K562 (cell line): ENCODE results near the gene USP49. TPM values are rescaled to one million over a fixed set of nuclear protein-coding genes. Genes with fewer than 3 reads are reported as not detected.

ENCODE experiments used
- ATAC-seq: fragments of 200-7000 bp; cut with Tn5 transposase; 3 replicates; pipeline ENCODE4 v1.9.1; 2020; ENCODE audit warnings: moderate library complexity
- BruUV-seq: library from RNA; stranded (reverse); fragments of 400-500 nt; replicated peaks from 2 replicates; lab custom pipeline; 2021; lab: Mats Ljungman, UMichigan
- CTCF ChIA-PET: fragments of 300-600 bp; formaldehyde crosslinking; extraction: SDS; loops from one replicate; lab custom pipeline; 2021; ENCODE audit warnings: low intra/inter-chr PET ratio; lab: Yijun Ruan, JAX
- POLR2A ChIA-PET: fragments of 300-600, 350-650 bp; sonication (Branson Sonifier 250); formaldehyde crosslinking; extraction: SDS; loops from one replicate; lab custom pipeline; 2021; ENCODE audit warnings: antibody characterized with exemption, inconsistent platforms; lab: Yijun Ruan, JAX
- DNase-seq, 4 experiments: peaks; one replicate each; pipeline versions ENCODE4 v3.0.0 to v3.0.0-alpha.2; 2011 to 2018; ENCODE audit warnings: low spot score in 3 of 4, mixed read lengths in 3 of 4; ENCODE audit errors: extremely low read depth in 1 of 4
- FAIRE-seq: peaks from 2 replicates; lab custom pipeline; 2011; peaks lifted over from hg19 to GRCh38; lab: Jason Lieb, UNC
- H2AFZ ChIP-seq: 2 replicates; pipeline ENCODE4 v1.6.0; 2011; ENCODE audit warnings: low read depth, low read length, control low read depth, inconsistent platforms
- H3K27ac ChIP-seq: fragments of 200-600 bp; 3 replicates; pipeline ENCODE4 v1.8.0; 2011; ENCODE audit warnings: low read depth, mild to moderate bottlenecking, control low read depth, inconsistent platforms, low read length, moderate library complexity, mixed read lengths; ENCODE audit errors: extremely low read depth
- H3K27me3 ChIP-seq, 2 experiments: fragments of 300-600 bp in 1 of 2; 2 replicates in 1 of 2; 3 replicates in 1 of 2; pipeline versions ENCODE4 v1.6.0 to v1.8.0; 2011; ENCODE audit warnings: inconsistent platforms in 2 of 2, low read length in 2 of 2, mild to moderate bottlenecking in 1 of 2, mixed read lengths in 1 of 2, moderate library complexity in 1 of 2; ENCODE audit not compliant: control insufficient read depth in 2 of 2, insufficient read depth in 2 of 2
- H3K36me3 ChIP-seq: fragments of 300-600 bp; 3 replicates; pipeline ENCODE4 v1.8.0; 2011; ENCODE audit warnings: mild to moderate bottlenecking, low read length, inconsistent platforms; ENCODE audit not compliant: control insufficient read depth, insufficient read depth
- H3K4me1 ChIP-seq, 2 experiments: fragments of 200-600 bp in 1 of 2; replicated peaks in 1 of 2; 2 replicates in 1 of 2; 3 replicates in 1 of 2; pipeline versions ENCODE4 v1.5.1 to v1.8.0; 2011; ENCODE audit warnings: inconsistent platforms in 2 of 2, low read length in 2 of 2, mild to moderate bottlenecking in 1 of 2, mixed read lengths in 1 of 2, moderate library complexity in 1 of 2; ENCODE audit not compliant: control insufficient read depth in 2 of 2, insufficient read depth in 2 of 2
- H3K4me2 ChIP-seq: 2 replicates; pipeline ENCODE4 v1.6.1; 2011; ENCODE audit warnings: low read length, control low read depth, inconsistent platforms, mixed read lengths; ENCODE audit not compliant: insufficient read depth
- H3K4me3 ChIP-seq: fragments of 200-600 bp; sonication (generic), shearing (Covaris generic); 2 replicates; pipeline ENCODE4 v1.5.1; 2016; ENCODE audit warnings: control low read depth, inconsistent platforms
- H3K79me2 ChIP-seq: fragments of 200-600 bp; 3 replicates; pipeline ENCODE4 v1.8.0; 2011; ENCODE audit warnings: low read length, inconsistent platforms; ENCODE audit not compliant: control insufficient read depth, insufficient read depth
- H3K9ac ChIP-seq, 2 experiments: 2 replicates each; pipeline versions ENCODE4 v1.6.0 to v1.6.1; 2011; ENCODE audit warnings: low read depth in 2 of 2, low read length in 2 of 2, control low read depth in 1 of 2, inconsistent platforms in 1 of 2, mild to moderate bottlenecking in 1 of 2, mixed read lengths in 1 of 2; ENCODE audit not compliant: insufficient read depth in 1 of 2
- H3K9me1 ChIP-seq: one replicate; pipeline ENCODE4 v1.6.0; 2011; ENCODE audit warnings: inconsistent platforms, mild to moderate bottlenecking, low read length, moderate library complexity; ENCODE audit not compliant: control insufficient read depth, insufficient read depth
- H3K9me3 ChIP-seq: replicated peaks from 2 replicates; pipeline ENCODE4 v1.5.1; 2011; ENCODE audit warnings: low read depth, low read length, inconsistent platforms; ENCODE audit not compliant: control insufficient read depth, insufficient read depth
- H4K20me1 ChIP-seq: replicated peaks from 2 replicates; pipeline ENCODE4 v1.6.1; 2011; ENCODE audit warnings: low read length, inconsistent platforms, mixed read lengths; ENCODE audit not compliant: control insufficient read depth, insufficient read depth
- BHLHE40 ChIP-seq: IDR thresholded peaks from 2 replicates; pipeline ENCODE4 v1.6.1; 2011; ENCODE audit warnings: low read length, improper control_type of control experiment
- CBFB ChIP-seq: sonication (generic); formaldehyde crosslinking; IDR thresholded peaks from 2 replicates; pipeline ENCODE4 v1.4.0; 2020; ENCODE audit warnings: mild to moderate bottlenecking, missing genetic modification reagents
- CEBPG ChIP-seq, 3 experiments: fragments of 200-800 bp in 1 of 3; sonication (Bioruptor generic) in 1 of 3; sonication (generic) in 1 of 3; formaldehyde crosslinking in 1 of 3; IDR thresholded peaks in 2 of 3; conservative IDR thresholded peaks in 1 of 3; 2 replicates each; pipeline versions ENCODE4 v1.6.1 to v1.8.0; 2016 to 2022; ENCODE audit warnings: missing compliant biosample characterization in 2 of 3, missing genetic modification characterization in 2 of 3, mild to moderate bottlenecking in 1 of 3, missing genetic modification reagents in 1 of 3
- CSDE1 ChIP-seq, 2 experiments: fragments of 450-650 bp; IDR thresholded peaks; 2 replicates each; pipeline ENCODE4 v1.6.1; 2016; ENCODE audit warnings: mild to moderate bottlenecking in 1 of 2
- MYC ChIP-seq, 2 experiments: fragments of 250-450 bp in 1 of 2; sonication (Bioruptor Pico) in 1 of 2; IDR thresholded peaks; 2 replicates each; pipeline versions ENCODE4 v1.5.1 to v1.6.1; 2012 to 2021; ENCODE audit warnings: low read depth in 2 of 2, borderline replicate concordance in 1 of 2, improper control_type of control experiment in 1 of 2, low read length in 1 of 2, mild to moderate bottlenecking in 1 of 2, moderate library complexity in 1 of 2
- NFE2 ChIP-seq: IDR thresholded peaks from 2 replicates; pipeline ENCODE4 v1.6.1; 2014; ENCODE audit warnings: antibody characterized with exemption, low read depth
- NR4A1 ChIP-seq, 2 experiments: fragments of 250-450 bp in 1 of 2; fragments of 450-650 bp in 1 of 2; sonication (Bioruptor Pico) in 1 of 2; IDR thresholded peaks; 2 replicates each; pipeline versions ENCODE4 v1.4.0 to v1.6.1; 2016 to 2020; ENCODE audit warnings: mild to moderate bottlenecking in 2 of 2, missing compliant biosample characterization in 1 of 2, missing genetic modification characterization in 1 of 2, moderate library complexity in 1 of 2
- RREB1 ChIP-seq: fragments of 250-450 bp; sonication (Bioruptor Pico); IDR thresholded peaks from 2 replicates; pipeline ENCODE4 v1.4.0; 2020
- SLC30A9 ChIP-seq: fragments of 250-450 bp; sonication (Bioruptor Pico); IDR thresholded peaks from 2 replicates; pipeline ENCODE4 v1.8.0; 2022; ENCODE audit warnings: mild to moderate bottlenecking, moderate library complexity
- TAF9B ChIP-seq: fragments of 450-650 bp; IDR thresholded peaks from 2 replicates; pipeline ENCODE4 v1.6.1; 2018; ENCODE audit warnings: mild to moderate bottlenecking; ENCODE audit not compliant: partially characterized antibody
- YY1 ChIP-seq, 3 experiments: IDR thresholded peaks; 2 replicates each; pipeline ENCODE4 v1.6.1; 2011; ENCODE audit warnings: low read length in 2 of 3, mild to moderate bottlenecking in 2 of 3, moderate library complexity in 2 of 3, borderline replicate concordance in 1 of 3, control low read depth in 1 of 3, low read depth in 1 of 3; ENCODE audit not compliant: insufficient read depth in 3 of 3, insufficient replicate concordance in 2 of 3, control insufficient read depth in 1 of 3, insufficient read length in 1 of 3; ENCODE audit errors: extremely low read depth in 1 of 3
- ZFPM2 ChIP-seq: fragments of 250-450 bp; sonication (Bioruptor Pico); IDR thresholded peaks from 2 replicates; pipeline ENCODE4 v1.5.1; 2022; ENCODE audit warnings: mild to moderate bottlenecking
- ZNF347 ChIP-seq: fragments of 450-650 bp; formaldehyde crosslinking; IDR thresholded peaks from 2 replicates; pipeline ENCODE4 v1.4.0; 2020; ENCODE audit warnings: low read depth, mild to moderate bottlenecking, moderate library complexity
- WGBS: fragments of 100-300 bp; shearing (Covaris generic); methylation state at CpG from one replicate; pipeline ENCODE4 v1.1.6; 2016; ENCODE audit warnings: low coverage, mixed read lengths; ENCODE audit not compliant: insufficient coverage; ENCODE audit errors: missing lambda C conversion rate; 5-methylcytosine and 5-hydroxymethylcytosine counted together
- in situ Hi-C: fragments of 300-500 bp; cut with MboI; formaldehyde crosslinking; loops from 4 replicates; pipeline ENCODE4 v1.15.0; 2018; ENCODE audit warnings: inconsistent platforms, mixed read lengths
- intact Hi-C: fragments of 100-400 bp; cut with micrococcal nuclease; formaldehyde crosslinking; loops from 2 replicates; pipeline ENCODE4 v1.14.2; 2022
- polyA plus RNA-seq, 8 experiments: library from polyadenylated mRNA; depleted of rRNA in 4 of 8; stranded (reverse) in 5 of 8; unstranded in 3 of 8; fragments of >200 nt; fragmentation: Nextera tagmentation in 2 of 8; fragmentation: Illumina TruSeq in 1 of 8; extraction: Ambion mirVana in 2 of 8; extraction: Trizol in 1 of 8; gene quantifications; 2 replicates each; pipeline versions ENCODE4 v1.2.1 to v1.2.3, GENCODE V29; 2011 to 2014; ENCODE audit warnings: inconsistent platforms in 1 of 8, missing spikeins in 1 of 8
- total RNA-seq, 7 experiments: library from RNA; depleted of rRNA in 6 of 7; stranded (reverse); fragments of >200 nt in 6 of 7; fragmentation: Illumina TruSeq in 2 of 7; extraction: Trizol in 2 of 7; gene quantifications; 2 replicates each; pipeline versions ENCODE4 v1.2.1 to v1.2.3, GENCODE V29; 2011 to 2021; ENCODE audit warnings: low replicate concordance in 1 of 7
- TF ChIP-seq, protein P1 (sequence below): fragments of 200-800 bp; sonication (Bioruptor generic); IDR thresholded peaks from 2 replicates; pipeline ENCODE4 v1.6.1; 2017; ENCODE audit warnings: missing genetic modification characterization, missing compliant biosample characterization

USP49 gene
- total and polyA plus RNA-seq, 9 of the 15 experiments (the other 6 are each of a cell fraction or from before 2014, with no cell fraction given): 1.0 to 9.9 (median 6.5) TPM

- Histone ChIP-seq H3K4me2 (no peak overlapping the region), H3K9me3 (no peaks in the 10 kb centered on the region), H3K9me1 (no peaks in the 10 kb centered on the region), H3K4me3 (no peak overlapping the region), H3K36me3 (peaks cover 84% of the 10 kb centered on the region), H3K27me3 (no peaks in the 10 kb centered on the region), H4K20me1 (no peaks in the 10 kb centered on the region), H3K79me2 (peaks cover 15% of the 10 kb centered on the region; the same call in 2 of the 3 replicates), H2AFZ (no peak overlapping the region), H3K9ac (no peak overlapping the region; a peak in 1 of 4 replicates), H3K27ac (no peak overlapping the region), H3K4me1 (no peaks in the 10 kb centered on the region; a peak in 2 of 5 replicates)
- in situ Hi-C loops (loop anchor here (5.0 to 10.0 kb wide), 2 partner anchors 122 to 135 kb away; partner anchors contain the start of gene TOMM6), intact Hi-C loops (no loop called here)
- no peak for ATAC-seq
- WGBS: 100% methylated on average over 1 of the region's 1 CpG
- ChIA-PET CTCF (no interaction called here), POLR2A (interaction anchor here (1.1 to 1.7 kb wide), 3 partner anchors 12 to 16 kb away, joined by 3 to 6 read pairs (median 5); partner anchors contain the start of genes BYSL and MED20)
- no TSS peak for BruUV-seq
- no peak for FAIRE-seq
- no peak for DNase-seq
- TF ChIP-seq CSDE1 (IDR thresholded peaks at IDR 0.05) (no peak), ZFPM2 (no peak), BHLHE40 (no peak), CBFB (CRISPR knock-in tag) (no peak), YY1 (IDR thresholded peaks at IDR 0.05; ENCODE audit: borderline replicate concordance in 1 of 3, control insufficient read depth in 1 of 3, extremely low read depth in 1 of 3, insufficient read depth in 3 of 3, insufficient read length in 1 of 3, insufficient replicate concordance in 2 of 3, low read depth in 1 of 3, low read length in 2 of 3) (no peak), NFE2 (no peak), ZNF347 (CRISPR knock-in tag) (no peak), SLC30A9 (no peak), MYC (IDR thresholded peaks at IDR 0.05; ENCODE audit: low read depth, low read length) (no peak), MYC (CRISPR knock-in tag; IDR thresholded peaks at IDR 0.05; ENCODE audit: borderline replicate concordance, low read depth) (no peak), TAF9B (no peak), NR4A1 (CRISPR knock-in tag; IDR thresholded peaks at IDR 0.05) (no peak), NR4A1 (tag; IDR thresholded peaks at IDR 0.05) (no peak), CEBPG (CRISPR knock-in tag; IDR thresholded peaks at IDR 0.05) (no peak), CEBPG (tag; conservative IDR thresholded peaks at IDR 0.05 in 1 of 2, IDR thresholded peaks at IDR 0.05 in 1 of 2) (no peak), RREB1 (CRISPR knock-in tag) (no peak)
- TF ChIP-seq, protein P1, sequence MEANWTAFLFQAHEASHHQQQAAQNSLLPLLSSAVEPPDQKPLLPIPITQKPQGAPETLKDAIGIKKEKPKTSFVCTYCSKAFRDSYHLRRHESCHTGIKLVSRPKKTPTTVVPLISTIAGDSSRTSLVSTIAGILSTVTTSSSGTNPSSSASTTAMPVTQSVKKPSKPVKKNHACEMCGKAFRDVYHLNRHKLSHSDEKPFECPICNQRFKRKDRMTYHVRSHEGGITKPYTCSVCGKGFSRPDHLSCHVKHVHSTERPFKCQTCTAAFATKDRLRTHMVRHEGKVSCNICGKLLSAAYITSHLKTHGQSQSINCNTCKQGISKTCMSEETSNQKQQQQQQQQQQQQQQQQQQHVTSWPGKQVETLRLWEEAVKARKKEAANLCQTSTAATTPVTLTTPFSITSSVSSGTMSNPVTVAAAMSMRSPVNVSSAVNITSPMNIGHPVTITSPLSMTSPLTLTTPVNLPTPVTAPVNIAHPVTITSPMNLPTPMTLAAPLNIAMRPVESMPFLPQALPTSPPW: no peak
Measured at GRCh38 chr6:41909727-41910126, 14.6 kb upstream of the USP49 start.
